Esophagus muscularis mucosa (tissue), 4 donors: ENCODE data around the gene VGLL4. TPM values are rescaled to one million over a fixed set of nuclear protein-coding genes. Genes with fewer than 3 reads are reported as not detected.
"Not testable (repeated sequence)": the region's sequence is repeated elsewhere in the genome, so short reads cannot be mapped to it uniquely, and the experiment has no call there.

Experiments used
- DNase-seq: peaks from one replicate; pipeline ENCODE4 v3.0.0-alpha.2; 2017; ENCODE audit errors: extremely low spot score
- H3K27ac ChIP-seq, 4 donors: fragments of 200-600 bp; sonication (generic); replicated peaks in 1 of 4; 1 replicate in 3 of 4; 2 replicates in 1 of 4; pipeline ENCODE4 v1.5.1; 2016 to 2019; ENCODE audit warnings: mild to moderate bottlenecking in 1 of 4
- H3K27me3 ChIP-seq, 4 donors: fragments of 200-600 bp; sonication (generic); one replicate each; pipeline versions ENCODE4 v1.5.1 to v1.6.0; 2016 to 2019
- H3K36me3 ChIP-seq, 4 donors: fragments of 200-600 bp; sonication (generic); one replicate each; pipeline ENCODE4 v1.5.1; 2016 to 2019
- H3K4me1 ChIP-seq, 4 donors: fragments of 200-600 bp; sonication (generic); one replicate each; pipeline ENCODE4 v1.5.1; 2016 to 2019
- H3K4me3 ChIP-seq, 4 donors: fragments of 200-600 bp; sonication (generic); 1 replicate in 2 of 4; 2 replicates in 2 of 4; pipeline ENCODE4 v1.5.1; 2016 to 2019; ENCODE audit warnings: mild to moderate bottlenecking in 4 of 4, moderate library complexity in 1 of 4
- H3K9me3 ChIP-seq, 4 donors: fragments of 200-600 bp; sonication (generic); 1 replicate in 3 of 4; 2 replicates in 1 of 4; pipeline ENCODE4 v1.5.1; 2016 to 2019
- EP300 ChIP-seq: sonication (generic); formaldehyde crosslinking; IDR thresholded peaks from one replicate; pipeline ENCODE4 v1.6.1; 2017; ENCODE audit warnings: antibody characterized with exemption
- POLR2A ChIP-seq: fragments of 450-650 bp; IDR thresholded peaks from one replicate; pipeline ENCODE4 v1.6.1; 2017; ENCODE audit warnings: antibody characterized with exemption, moderate library complexity, mild to moderate bottlenecking, low read depth
- POLR2AphosphoS5 ChIP-seq, 2 donors: sonication (generic); formaldehyde crosslinking; IDR thresholded peaks; one replicate each; pipeline ENCODE4 v1.6.1; 2017; ENCODE audit warnings: antibody characterized with exemption in 2 of 2
- WGBS: methylation state at CpG from one replicate; pipeline ENCODE4 v1.1.5; 2018; 5-methylcytosine and 5-hydroxymethylcytosine counted together
- intact Hi-C: fragments of 100-400 bp; cut with DNase I; formaldehyde crosslinking; loops from one replicate; pipeline ENCODE4 v1.15.1; 2023
- total RNA-seq, 4 donors: library from RNA; depleted of rRNA; stranded (reverse); fragments of >200 nt; gene quantifications; one replicate each; pipeline versions ENCODE4 v1.1.0 to v1.2.1, GENCODE V29; 2016
- TF ChIP-seq, protein P1 (sequence below), 3 experiments: fragments of 200-600 bp in 2 of 3; fragments of 450-650 bp in 1 of 3; sonication (generic) in 2 of 3; IDR thresholded peaks; one replicate each; pipeline ENCODE4 v1.5.1; 2017 to 2019; ENCODE audit warnings: antibody characterized with exemption in 3 of 3, mild to moderate bottlenecking in 2 of 3, moderate library complexity in 1 of 3

Gene VGLL4
- total RNA-seq, 4 donors from 2014 or later = 51.5 to 222 (median 80.7) TPM

DNA sequence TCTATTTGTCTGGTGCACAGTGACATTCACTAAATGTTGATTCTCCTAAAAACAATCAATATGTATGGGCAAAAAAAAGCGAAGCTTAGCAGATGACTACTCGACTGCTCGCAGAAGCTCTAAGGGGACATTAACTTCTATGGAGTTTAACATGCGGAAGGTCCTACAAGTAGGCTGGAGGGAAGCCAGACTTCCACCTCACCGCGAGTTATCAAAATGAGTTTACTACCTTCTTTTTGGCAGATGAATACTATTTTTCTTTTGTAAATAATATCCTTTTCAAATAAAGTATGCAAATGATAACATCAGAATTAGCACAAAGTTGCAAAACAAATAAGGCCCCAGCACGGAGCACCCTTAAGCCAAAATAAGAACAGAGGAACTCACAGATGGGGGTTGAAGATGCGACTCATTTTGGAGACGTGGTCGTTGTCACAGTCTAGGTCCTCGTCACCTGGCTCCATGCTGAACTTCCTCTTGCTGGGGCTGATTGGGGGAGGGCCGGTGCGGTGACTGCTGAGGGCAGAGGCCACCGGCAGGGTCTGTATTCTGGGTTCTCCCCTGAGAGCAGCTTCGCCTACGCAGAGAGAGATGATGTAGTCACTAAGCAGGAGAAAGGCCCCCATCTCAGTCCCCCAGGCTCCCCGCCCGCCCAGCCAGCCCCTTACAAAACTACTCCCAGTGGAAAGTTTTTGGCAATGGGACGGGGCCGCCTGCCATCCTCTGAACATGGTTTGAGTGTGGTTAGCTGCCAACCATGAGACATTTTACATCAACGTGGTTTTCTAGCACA, 42.1 kb downstream of the VGLL4 start:
- WGBS = 59% methylated on average over 19 of the region's 21 CpGs
- Histone ChIP-seq H3K4me3 (peak overlapping the region in 1 of 4 donors; percentile 8), H3K27ac (peak overlapping the region; percentile 85 to 92 (median 86)), H3K9me3 (no peaks in the 10 kb centered on the region), H3K36me3 (peaks cover 0 to 6% (median 0%) of the 10 kb centered on the region in 4 donors), H3K27me3 (no peaks in the 10 kb centered on the region), H3K4me1 (peaks cover 62 to 95% (median 84%) of the 10 kb centered on the region in 4 donors)
- TF ChIP-seq, protein P1, sequence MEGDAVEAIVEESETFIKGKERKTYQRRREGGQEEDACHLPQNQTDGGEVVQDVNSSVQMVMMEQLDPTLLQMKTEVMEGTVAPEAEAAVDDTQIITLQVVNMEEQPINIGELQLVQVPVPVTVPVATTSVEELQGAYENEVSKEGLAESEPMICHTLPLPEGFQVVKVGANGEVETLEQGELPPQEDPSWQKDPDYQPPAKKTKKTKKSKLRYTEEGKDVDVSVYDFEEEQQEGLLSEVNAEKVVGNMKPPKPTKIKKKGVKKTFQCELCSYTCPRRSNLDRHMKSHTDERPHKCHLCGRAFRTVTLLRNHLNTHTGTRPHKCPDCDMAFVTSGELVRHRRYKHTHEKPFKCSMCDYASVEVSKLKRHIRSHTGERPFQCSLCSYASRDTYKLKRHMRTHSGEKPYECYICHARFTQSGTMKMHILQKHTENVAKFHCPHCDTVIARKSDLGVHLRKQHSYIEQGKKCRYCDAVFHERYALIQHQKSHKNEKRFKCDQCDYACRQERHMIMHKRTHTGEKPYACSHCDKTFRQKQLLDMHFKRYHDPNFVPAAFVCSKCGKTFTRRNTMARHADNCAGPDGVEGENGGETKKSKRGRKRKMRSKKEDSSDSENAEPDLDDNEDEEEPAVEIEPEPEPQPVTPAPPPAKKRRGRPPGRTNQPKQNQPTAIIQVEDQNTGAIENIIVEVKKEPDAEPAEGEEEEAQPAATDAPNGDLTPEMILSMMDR (IDR thresholded peaks at IDR 0.05) = no peak
- TF ChIP-seq POLR2A (no peak), EP300 (no peak), POLR2AphosphoS5 (IDR thresholded peaks at IDR 0.05) (no peak)
- no peak for DNase-seq
- intact Hi-C loops = loop anchor here (2.0 kb wide), 1 partner anchor 41 kb away; the partner anchor contains the start of gene VGLL4

DNA sequence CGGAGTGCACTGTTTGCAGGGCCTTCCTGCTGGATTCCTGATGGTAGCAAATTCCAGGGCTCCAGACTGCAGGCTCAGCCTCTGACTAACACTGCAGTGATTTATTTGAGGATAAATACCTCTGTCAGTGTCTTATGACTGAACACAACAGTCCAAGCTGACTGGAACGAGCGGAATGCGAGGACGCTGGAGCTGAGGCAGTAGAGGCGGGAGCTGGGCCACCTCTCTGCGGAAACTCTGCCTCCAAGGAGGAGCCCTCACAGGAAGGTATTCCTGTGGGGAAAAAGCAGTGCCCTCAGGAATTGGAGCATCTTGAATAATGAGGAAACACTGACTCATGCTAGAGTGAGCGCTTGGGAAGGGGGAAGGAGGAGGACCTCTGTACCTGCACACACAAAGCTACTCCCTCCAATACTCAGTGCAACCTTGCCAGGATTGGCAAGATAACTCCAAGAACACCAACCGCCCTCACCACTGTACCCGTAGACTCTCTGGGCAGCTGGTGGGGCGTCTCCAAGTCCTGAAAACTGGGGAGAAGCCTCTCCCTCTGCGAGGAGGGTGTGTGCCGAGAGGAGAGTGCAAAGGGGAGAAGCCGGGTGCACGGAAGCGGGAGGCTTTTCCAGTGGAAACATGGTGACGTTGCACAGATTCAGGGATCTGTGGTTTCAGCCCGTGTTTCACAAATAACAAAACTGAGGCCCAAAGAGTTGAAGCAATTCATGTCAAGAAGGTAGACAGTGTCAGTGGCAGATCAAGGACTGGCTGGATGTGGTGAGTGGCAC, 43.0 kb downstream of the VGLL4 start:
- intact Hi-C loops = loop anchor here (2.0 kb wide), 1 partner anchor 42 kb away; the partner anchor contains the start of gene VGLL4
- DNase-seq = no peak
- peaks cover 65 to 93% (median 85%) of the 10 kb centered on the region in 4 donors for H3K4me1 ChIP-seq
- TF ChIP-seq EP300 (peak; percentile 50), POLR2AphosphoS5 (IDR thresholded peaks at IDR 0.05) (peak; percentile 91 to 92)
- TF ChIP-seq, protein P1 (IDR thresholded peaks at IDR 0.05) = no peak
- H3K4me3 ChIP-seq = no peak overlapping the region
- H3K27me3 ChIP-seq = no peaks in the 10 kb centered on the region
- WGBS = 45% methylated on average over 16 of the region's 18 CpGs
- no peaks in the 10 kb centered on the region for H3K9me3 ChIP-seq
- peak overlapping the region; percentile 85 to 92 (median 86) for H3K27ac ChIP-seq
- H3K36me3 ChIP-seq = peaks cover 0 to 6% (median 0%) of the 10 kb centered on the region in 4 donors

DNA sequence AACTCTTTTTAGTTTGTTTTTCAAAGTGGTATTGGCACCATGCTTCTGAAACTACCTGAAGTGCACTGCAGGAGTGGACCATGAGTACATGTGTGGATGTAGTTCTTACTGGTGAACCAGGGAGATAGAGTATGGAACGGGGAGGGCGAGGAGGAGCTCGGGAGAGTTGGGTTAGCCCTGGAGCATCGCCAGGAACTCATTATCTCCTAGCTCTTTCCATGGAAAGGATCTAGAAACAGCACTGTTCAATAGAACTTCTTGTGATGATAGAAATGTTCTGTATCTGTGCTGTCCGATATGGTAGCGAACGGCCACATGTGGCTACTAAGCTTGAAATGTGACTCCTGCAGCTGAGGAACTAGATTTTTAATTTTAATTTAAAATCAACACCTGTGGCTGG, 47.3 kb downstream of the VGLL4 start:
- Histone ChIP-seq H3K4me3 (no peak overlapping the region), H3K4me1 (peaks cover 63 to 85% (median 77%) of the 10 kb centered on the region in 4 donors), H3K27ac (peak overlapping the region in 2 of 4 donors; percentile 2 to 12), H3K36me3 (peaks cover 0 to 6% (median 0%) of the 10 kb centered on the region in 4 donors), H3K27me3 (no peaks in the 10 kb centered on the region), H3K9me3 (no peaks in the 10 kb centered on the region)
- TF ChIP-seq, protein P1 (IDR thresholded peaks at IDR 0.05) = no peak
- TF ChIP-seq POLR2AphosphoS5 (IDR thresholded peaks at IDR 0.05) (no peak), EP300 (no peak), POLR2A (no peak)
- no peak for DNase-seq
- intact Hi-C loops = no loop called here
- WGBS = 79% methylated on average over 7 of the region's 7 CpGs

DNA sequence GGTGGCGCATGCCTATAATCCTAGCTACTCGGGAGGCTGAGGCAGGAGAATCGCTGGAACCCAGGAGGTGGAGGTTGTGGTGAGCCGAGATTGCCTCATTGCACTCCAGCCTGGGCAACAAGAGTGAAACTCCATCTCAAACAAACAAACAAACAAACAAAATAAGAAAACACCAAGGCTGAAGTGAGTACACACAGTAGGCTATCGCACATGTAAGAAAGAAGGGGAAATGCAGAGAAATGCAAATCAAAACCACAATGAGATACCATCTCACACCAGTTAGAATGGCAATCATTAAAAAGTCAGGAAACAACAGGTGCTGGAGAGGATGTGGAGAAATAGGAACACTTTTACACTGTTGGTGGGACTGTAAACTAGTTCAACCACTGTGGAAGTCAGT, 48.7 kb downstream of the VGLL4 start:
- peaks cover 63 to 85% (median 77%) of the 10 kb centered on the region in 4 donors for H3K4me1 ChIP-seq
- H3K27ac ChIP-seq, H3K27me3 ChIP-seq, H3K36me3 ChIP-seq, H3K4me3 ChIP-seq, H3K9me3 ChIP-seq, DNase-seq, intact Hi-C loops: not testable (repeated sequence)
- 97% methylated on average over 5 of the region's 5 CpGs for WGBS
